Activated naive CD8-positive, alpha-beta T cell (primary cell): ENCODE data around the gene GCNA.
A peak's percentile ranks its signal among the peaks of the same experiment; 100 is the strongest.
"Not testable (repeated sequence)": the region's sequence is repeated elsewhere in the genome, so short reads cannot be mapped to it uniquely, and the experiment has no call there.

ENCODE experiments used
- H3K27ac Mint-ChIP-seq: one replicate; pipeline ENCODE4 v1.8.0; 2021; ENCODE audit warnings: mixed read lengths
- H3K27me3 Mint-ChIP-seq: one replicate; pipeline ENCODE4 v1.8.0; 2021; ENCODE audit warnings: mixed read lengths
- H3K36me3 Mint-ChIP-seq: one replicate; pipeline ENCODE4 v1.8.0; 2021; ENCODE audit warnings: mixed read lengths
- H3K4me1 Mint-ChIP-seq: one replicate; pipeline ENCODE4 v1.8.0; 2021; ENCODE audit warnings: low read depth, mixed read lengths
- H3K4me3 Mint-ChIP-seq: one replicate; pipeline ENCODE4 v1.8.0; 2021; ENCODE audit warnings: mild to moderate bottlenecking, mixed read lengths
- H3K9me3 Mint-ChIP-seq: one replicate; pipeline ENCODE4 v1.8.0; 2021; ENCODE audit warnings: low read depth, mixed read lengths

Gene GCNA

DNA sequence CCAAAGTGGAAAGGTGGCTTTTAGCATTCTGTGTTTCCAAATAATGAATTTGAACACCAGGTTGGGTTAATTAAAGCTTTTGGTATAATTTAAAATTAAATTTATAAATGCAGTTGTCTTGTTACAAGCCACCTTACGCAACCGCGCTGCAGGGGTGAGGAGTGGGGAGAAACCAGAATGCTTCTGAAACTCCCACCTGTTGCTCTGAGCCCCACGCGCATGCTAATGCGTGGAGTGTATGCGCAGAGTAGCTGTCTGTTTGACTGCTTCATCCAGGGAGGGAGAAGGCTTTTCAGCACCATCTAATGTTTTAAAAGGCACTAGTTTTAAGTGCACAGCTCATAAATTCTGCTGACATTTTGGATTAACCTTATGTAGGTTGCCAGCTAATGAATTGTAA lies 32.9 kb upstream of the GCNA start:
- Mint-ChIP-seq H3K4me3 (peak overlapping the region; percentile 93), H3K4me1 (peaks cover 71% of the 10 kb centered on the region), H3K36me3 (peaks cover 14% of the 10 kb centered on the region), H3K27ac (peak overlapping the region; percentile 99), H3K9me3 (no peaks in the 10 kb centered on the region), H3K27me3 (no peaks in the 10 kb centered on the region)

DNA sequence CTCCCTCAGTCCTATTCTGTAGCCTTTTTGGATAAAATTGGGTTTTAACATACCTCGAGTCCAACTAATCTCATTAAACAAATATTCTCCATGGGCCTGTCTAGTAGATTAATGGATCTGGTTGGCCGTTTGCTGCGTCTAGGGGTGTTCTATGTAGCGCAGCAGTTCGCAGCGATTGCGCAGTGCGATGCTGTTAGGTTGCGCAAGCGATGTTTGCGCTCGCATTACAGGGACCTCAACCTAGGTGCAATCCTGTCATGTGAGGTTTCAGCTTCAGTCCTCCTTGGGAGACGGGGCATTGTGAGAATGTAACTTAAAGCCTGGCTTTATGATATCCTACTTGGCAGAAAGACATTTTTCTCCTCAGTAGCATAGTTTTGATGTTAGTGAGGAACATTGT lies 31.4 kb upstream of the GCNA start:
- Mint-ChIP-seq H3K4me1 (peaks cover 67% of the 10 kb centered on the region), H3K4me3 (peak overlapping the region; percentile 10), H3K9me3 (no peaks in the 10 kb centered on the region), H3K27me3 (no peaks in the 10 kb centered on the region), H3K36me3 (peaks cover 10% of the 10 kb centered on the region), H3K27ac (peak overlapping the region; percentile 58)

DNA sequence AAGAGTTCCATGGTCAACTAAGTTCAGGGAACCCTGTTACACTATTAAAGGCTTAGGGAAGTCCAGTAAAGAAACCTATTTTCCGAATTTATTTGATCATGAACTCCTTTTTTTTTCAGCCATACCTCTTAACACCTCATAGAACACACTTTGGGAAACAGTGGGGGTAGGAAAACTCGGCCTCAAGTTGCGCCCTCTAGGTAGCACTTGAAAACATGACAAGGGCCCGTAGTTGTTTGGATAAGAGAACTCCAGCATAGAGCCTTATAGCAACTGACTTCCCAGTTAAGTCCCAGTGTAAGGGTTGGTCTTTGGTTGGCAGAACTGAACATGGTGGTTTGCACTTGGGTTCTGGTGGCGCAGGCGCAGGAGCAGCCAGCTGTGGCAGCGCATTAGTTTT lies 30.9 kb upstream of the GCNA start:
- Mint-ChIP-seq H3K4me1 (peaks cover 62% of the 10 kb centered on the region), H3K27ac (peak overlapping the region; percentile 58), H3K36me3 (peaks cover 10% of the 10 kb centered on the region), H3K27me3 (no peaks in the 10 kb centered on the region), H3K9me3 (no peaks in the 10 kb centered on the region), H3K4me3 (no peak overlapping the region)

DNA sequence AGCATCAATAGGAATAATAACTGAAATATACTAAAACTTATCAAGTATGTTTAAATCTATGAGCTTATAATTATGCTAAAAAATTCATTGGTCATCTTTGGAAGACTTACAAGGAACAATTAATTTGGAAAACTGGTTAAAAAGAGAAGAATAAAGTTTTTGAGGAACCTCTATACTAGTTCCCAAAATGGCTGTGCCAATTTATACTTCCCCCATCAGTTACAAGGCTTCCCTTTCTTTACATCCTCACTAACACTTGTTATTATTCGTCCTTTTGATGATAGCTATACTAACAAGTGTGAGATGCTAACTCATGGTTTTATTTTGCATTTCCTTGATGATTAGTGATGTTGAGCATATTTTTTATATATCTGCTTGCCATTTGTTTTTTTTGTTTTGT lies 28.3 kb upstream of the GCNA start:
- H3K27ac Mint-ChIP-seq: peak overlapping the region; percentile 87

DNA sequence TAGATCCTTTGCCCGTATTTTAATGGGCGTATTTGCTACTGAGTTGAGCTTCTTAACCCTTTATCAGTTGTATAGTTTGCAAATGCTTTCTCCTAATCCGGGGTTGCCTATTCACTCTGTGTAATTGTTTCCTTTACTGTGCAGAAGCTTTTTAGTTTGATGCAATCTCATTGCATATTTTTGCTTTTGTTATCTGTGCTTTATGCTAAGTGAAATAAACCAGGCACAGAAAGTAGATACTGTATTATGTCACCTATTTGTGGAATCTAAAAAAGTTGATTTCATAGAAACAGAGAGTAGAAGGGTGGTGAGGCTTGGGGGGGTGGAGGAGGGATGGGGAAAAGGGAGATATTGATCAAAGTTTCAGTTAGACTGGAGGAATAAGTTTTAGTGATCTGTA lies 27.7 kb upstream of the GCNA start:
- Mint-ChIP-seq H3K36me3 (peaks cover 4% of the 10 kb centered on the region), H3K27me3 (no peaks in the 10 kb centered on the region), H3K4me1 (peaks cover 47% of the 10 kb centered on the region), H3K4me3 (peak overlapping the region; percentile 40), H3K27ac (peak overlapping the region; percentile 87), H3K9me3 (no peaks in the 10 kb centered on the region)

More for the DNA sequence above, 28.3 kb upstream of the GCNA start:
- Mint-ChIP-seq H3K4me1 (peaks cover 49% of the 10 kb centered on the region), H3K4me3 (peak overlapping the region; percentile 40), H3K27me3 (no peaks in the 10 kb centered on the region), H3K36me3 (peaks cover 2% of the 10 kb centered on the region), H3K9me3 (no peaks in the 10 kb centered on the region)

DNA sequence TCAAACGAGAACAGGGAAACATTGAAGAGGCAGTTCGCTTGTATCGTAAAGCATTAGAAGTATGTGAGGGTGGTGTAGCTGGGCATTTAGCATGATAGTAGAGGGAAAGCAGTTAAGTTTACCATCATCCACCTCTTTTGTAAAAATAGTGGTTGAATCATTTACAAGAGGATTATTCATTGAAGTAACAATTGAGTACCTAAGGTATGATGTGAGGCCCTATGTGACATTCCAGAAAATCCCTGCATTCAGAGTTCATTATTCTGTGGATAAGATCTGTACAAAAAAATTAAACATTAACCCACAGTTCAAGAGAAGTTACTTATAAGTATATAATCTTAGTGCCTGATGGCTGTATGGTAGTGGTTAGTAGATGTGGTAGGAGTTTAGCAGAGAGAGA lies 22.2 kb upstream of the GCNA start:
- Mint-ChIP-seq H3K36me3 (peaks cover 4% of the 10 kb centered on the region), H3K4me3 (no peak overlapping the region), H3K4me1 (peaks cover 24% of the 10 kb centered on the region), H3K27me3 (no peaks in the 10 kb centered on the region), H3K9me3 (no peaks in the 10 kb centered on the region), H3K27ac (peak overlapping the region; percentile 83)

DNA sequence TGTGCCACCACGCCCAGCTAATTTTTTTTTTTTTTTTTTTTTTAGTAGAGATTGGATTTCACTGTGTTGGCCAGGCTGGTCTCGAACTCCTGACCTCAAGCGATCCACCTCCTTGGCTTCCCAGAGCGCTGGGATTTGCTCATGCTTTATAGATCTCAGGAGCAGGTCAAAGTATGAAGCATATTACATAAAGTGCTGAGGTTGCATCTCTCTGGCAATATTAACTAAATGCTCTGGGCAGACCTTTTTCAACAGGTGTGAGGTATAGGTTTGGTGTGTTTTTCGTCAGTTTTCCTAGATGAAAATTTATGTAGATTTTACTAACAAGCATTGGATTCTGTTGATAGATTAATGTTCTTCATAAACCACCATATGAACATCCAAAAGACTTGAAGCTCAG lies 19.3 kb upstream of the GCNA start:
- Mint-ChIP-seq H3K4me3 (no peak overlapping the region), H3K4me1 (peaks cover 24% of the 10 kb centered on the region), H3K36me3 (peaks cover 9% of the 10 kb centered on the region), H3K27ac (no peak overlapping the region), H3K9me3 (no peaks in the 10 kb centered on the region), H3K27me3 (no peaks in the 10 kb centered on the region)

DNA sequence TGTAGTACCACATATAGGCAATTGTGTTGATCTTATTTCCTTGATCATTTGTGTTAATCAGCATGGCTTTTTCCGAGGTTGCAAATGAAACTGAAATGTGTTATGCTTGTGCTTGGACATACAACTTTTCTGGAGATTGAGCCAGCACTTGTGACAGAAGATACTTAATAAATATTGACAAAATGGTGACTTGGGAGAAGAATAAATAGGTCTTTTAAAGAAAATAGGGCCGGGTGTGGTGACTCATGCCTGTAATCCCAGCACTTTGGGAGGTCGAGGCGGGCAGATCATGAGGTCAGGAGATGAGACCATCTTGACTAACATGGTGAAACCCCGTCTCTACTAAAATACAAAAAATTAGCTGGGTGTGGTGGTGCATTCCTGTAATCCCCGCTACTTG lies 18.5 kb upstream of the GCNA start:
- H3K4me1 Mint-ChIP-seq: peaks cover 21% of the 10 kb centered on the region
- H3K36me3 Mint-ChIP-seq: peaks cover 11% of the 10 kb centered on the region
- H3K27me3 Mint-ChIP-seq, H3K4me3 Mint-ChIP-seq, H3K9me3 Mint-ChIP-seq: not testable (repeated sequence)
- H3K27ac Mint-ChIP-seq: peak overlapping the region; percentile 41

DNA sequence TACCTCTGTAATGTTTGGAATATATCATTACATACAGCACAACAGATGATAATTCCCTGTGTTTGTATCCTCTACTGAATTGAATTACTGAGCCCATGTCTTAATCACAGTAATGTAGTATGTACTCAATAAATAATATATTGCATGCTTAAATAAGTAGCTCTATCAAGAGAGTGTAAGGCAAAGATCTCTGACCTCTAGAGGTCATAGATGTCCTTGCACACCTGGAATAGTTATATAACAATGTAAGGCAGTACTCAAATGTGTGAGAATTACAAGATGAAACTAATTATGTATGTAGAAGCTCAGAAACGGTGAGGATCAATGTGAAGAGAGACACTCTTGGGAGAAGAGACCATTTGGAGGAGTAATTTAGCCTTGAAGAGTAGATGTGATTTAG lies 14.3 kb upstream of the GCNA start:
- Mint-ChIP-seq H3K27me3 (no peaks in the 10 kb centered on the region), H3K4me3 (no peak overlapping the region), H3K27ac (peak overlapping the region; percentile 81), H3K4me1 (peaks cover 23% of the 10 kb centered on the region), H3K36me3 (peaks cover 9% of the 10 kb centered on the region), H3K9me3 (no peaks in the 10 kb centered on the region)

DNA sequence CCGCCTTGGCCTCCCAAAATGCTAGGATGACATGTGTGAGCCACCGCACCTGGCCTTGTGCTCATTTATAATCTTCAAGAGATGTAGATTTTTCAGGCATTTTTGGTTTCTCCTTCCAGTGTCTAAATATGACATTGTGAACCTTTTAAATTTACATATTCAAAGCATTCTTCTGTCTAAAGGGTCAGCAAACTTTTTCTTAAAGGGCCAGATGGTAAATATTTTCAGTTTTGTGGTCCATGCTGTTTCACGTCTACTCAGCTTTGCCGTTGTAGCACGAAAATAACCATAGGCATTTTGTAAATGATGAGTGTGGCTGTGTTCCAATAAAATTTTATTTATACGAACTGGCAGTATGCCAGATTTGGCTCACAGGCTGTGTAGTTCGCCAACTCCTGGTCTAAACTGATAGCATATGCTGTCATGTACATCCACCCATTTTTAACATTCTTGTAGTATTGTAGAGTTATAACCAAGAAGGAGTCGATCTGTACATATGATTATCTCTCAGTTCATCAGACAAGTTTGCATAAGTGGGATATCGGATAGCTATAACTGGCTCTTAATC lies 12.7 kb upstream of the GCNA start:
- Mint-ChIP-seq H3K9me3 (no peaks in the 10 kb centered on the region), H3K27ac (peak overlapping the region; percentile 78), H3K36me3 (peaks cover 9% of the 10 kb centered on the region), H3K4me1 (peaks cover 23% of the 10 kb centered on the region), H3K27me3 (no peaks in the 10 kb centered on the region), H3K4me3 (no peak overlapping the region)

DNA sequence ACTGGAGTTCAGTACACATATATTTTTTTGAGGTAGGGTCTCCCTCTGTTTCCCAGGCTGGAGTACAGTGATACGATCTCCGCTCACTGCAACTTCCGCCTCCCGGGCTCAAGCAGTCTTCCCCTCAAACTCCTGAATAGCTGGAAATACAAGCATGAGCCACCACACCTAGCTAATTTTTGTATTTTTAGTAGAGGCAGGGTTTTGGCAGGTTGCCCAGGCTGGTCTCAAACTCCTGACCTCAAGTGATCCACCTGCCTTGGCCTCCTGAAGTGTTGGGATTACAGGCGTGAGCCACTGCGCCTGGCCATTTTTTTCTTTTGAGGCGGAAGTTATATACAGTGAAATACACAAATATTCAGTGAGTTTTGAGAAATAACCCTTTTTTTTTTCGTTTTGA lies 6.8 kb upstream of the GCNA start:
- H3K4me1 Mint-ChIP-seq: peaks cover 13% of the 10 kb centered on the region
- H3K4me3 Mint-ChIP-seq, H3K27me3 Mint-ChIP-seq, H3K9me3 Mint-ChIP-seq, H3K36me3 Mint-ChIP-seq, H3K27ac Mint-ChIP-seq: not testable (repeated sequence)

DNA sequence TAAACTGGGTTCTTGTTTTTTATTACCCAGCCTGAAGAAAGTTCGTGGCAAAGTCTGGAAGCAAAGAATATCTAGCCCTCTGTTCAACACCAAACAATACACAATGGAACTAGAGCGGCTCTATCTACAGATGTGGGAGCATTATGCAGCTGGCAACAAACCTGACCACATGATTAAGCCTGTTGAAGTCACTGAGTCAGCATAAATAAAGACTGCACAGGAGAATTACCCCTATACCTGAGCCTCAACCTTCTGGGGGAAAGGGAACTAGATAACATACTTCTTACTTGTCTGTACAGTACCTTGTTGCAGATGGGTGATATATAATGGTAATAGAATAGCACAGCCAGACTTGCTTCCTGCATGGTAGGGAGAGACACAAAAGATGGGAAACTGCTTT lies 4.6 kb upstream of the GCNA start:
- no peaks in the 10 kb centered on the region for H3K27me3 Mint-ChIP-seq
- no peaks in the 10 kb centered on the region for H3K36me3 Mint-ChIP-seq
- H3K9me3 Mint-ChIP-seq: no peaks in the 10 kb centered on the region
- H3K4me1 Mint-ChIP-seq: peaks cover 17% of the 10 kb centered on the region
- H3K4me3 Mint-ChIP-seq: no peak overlapping the region
- H3K27ac Mint-ChIP-seq: peak overlapping the region; percentile 64

DNA sequence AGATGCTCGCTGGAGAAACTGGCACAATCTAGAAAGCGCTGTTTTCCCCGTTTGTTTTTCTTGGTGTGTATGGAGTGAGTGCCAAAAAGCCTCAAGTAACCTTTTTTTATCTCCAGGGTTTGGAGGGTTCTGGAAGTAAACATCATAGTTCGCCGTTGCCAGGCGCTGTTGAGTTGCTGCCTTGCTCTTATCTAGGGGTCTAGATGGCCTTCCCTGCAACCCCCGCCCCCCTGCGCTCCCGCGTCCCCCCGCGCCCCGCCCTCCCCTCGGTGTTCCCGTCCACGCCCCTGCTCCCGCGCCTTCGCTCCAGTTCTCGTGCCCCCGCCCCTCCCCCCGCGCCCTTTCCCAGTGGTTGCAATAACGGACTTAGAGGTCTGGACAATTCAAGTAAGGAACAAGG lies 555 bp upstream of the GCNA start:
- Mint-ChIP-seq H3K36me3 (no peaks in the 10 kb centered on the region), H3K27me3 (no peaks in the 10 kb centered on the region), H3K9me3 (no peaks in the 10 kb centered on the region), H3K27ac (no peak overlapping the region), H3K4me1 (peaks cover 14% of the 10 kb centered on the region), H3K4me3 (no peak overlapping the region)

DNA sequence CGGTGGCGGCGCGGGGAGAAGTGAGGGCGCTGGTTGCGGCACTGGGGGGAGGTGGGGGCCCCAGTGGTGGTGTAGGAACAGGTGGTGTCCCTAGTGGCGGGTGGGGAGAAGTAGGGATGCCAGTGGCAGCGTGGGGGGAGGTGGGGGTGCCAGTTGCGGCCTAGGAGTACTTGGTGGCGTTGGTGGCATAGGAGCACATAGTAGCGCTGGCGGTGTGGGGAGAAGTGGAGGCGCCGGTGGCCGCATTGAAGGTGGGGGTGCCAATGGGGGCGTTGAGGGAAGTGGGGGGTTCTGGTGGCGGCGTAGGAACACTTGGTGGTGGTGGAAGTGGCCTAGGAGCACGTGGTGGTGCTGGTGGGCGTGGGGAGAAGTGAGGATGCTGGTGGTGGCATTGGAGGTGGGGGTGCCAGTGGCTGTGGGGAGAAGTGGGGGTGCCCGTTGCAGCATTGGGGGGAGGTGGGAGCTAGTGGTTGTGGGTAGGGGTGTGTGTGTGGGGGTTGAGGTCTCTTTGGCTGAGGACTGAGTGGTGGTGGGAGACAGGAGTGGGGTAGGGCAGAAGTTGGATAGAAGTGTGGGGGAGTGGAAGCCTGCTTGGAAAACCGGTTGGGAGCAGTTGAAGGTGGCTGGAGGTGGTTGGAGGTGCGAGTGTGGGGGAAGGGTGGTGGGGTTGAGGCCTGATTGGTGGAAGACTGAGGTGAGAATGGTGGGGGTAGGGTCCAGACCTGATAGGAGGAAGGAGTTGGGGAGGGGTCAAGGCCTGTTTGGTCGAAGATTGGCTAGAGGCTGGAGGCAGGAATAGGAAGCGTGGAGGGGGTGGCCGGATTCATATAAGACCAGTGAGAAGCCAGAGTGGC lies 1.1 kb downstream of the GCNA start:
- H3K27ac Mint-ChIP-seq: peak overlapping the region; percentile 46
- H3K36me3 Mint-ChIP-seq: no peaks in the 10 kb centered on the region
- peaks cover 12% of the 10 kb centered on the region for H3K4me1 Mint-ChIP-seq
- no peak overlapping the region for H3K4me3 Mint-ChIP-seq
- H3K27me3 Mint-ChIP-seq: no peaks in the 10 kb centered on the region
- H3K9me3 Mint-ChIP-seq: no peaks in the 10 kb centered on the region

DNA sequence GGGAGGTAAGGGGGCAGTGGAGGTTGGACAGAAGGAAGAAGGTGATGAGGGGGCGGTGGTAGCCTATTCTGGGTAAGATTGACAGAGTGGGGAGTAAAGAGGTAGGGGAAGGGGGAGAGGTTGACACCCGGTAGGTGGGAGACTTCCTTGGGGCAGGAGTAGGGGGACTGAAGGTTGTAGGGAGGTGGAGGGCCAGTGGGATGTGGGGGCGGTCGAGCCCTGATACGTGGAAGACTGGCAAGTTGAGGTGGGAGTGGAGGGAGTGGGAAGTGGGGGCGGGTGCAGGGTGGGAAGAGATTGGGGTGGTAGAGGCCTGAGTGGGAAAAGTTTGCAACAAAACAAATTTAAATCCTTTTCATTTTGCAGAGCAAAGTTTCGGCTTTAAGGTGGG lies 1.7 kb downstream of the GCNA start:
- H3K4me3 Mint-ChIP-seq: no peak overlapping the region
- no peak overlapping the region for H3K27ac Mint-ChIP-seq
- no peaks in the 10 kb centered on the region for H3K36me3 Mint-ChIP-seq
- H3K9me3 Mint-ChIP-seq: no peaks in the 10 kb centered on the region
- no peaks in the 10 kb centered on the region for H3K27me3 Mint-ChIP-seq
- H3K4me1 Mint-ChIP-seq: peaks cover 12% of the 10 kb centered on the region

DNA sequence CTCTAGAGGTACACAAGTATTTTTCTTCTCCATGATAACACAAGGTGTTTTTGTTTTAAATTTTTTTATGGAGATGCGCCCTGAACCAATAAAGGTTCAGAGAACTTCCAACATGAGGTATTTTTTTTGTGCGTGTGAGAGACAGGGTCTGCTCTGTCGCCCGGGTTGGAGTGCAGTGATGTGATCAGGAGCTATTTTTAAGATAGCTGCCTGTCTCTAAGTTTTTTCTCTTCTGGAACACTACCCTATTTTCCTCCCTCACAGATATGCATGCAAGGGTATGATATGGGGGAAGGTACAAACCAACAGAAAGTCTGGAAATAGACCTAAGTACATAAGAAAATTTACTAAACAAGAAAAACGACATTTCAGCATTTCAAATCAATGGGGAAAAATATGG lies 3.0 kb downstream of the GCNA start:
- H3K4me3 Mint-ChIP-seq: no peak overlapping the region
- no peaks in the 10 kb centered on the region for H3K36me3 Mint-ChIP-seq
- H3K9me3 Mint-ChIP-seq: no peaks in the 10 kb centered on the region
- H3K4me1 Mint-ChIP-seq: peaks cover 15% of the 10 kb centered on the region
- H3K27ac Mint-ChIP-seq: no peak overlapping the region
- no peaks in the 10 kb centered on the region for H3K27me3 Mint-ChIP-seq
